Stimulated activated CD8-positive, alpha-beta memory T cell treated with anti-CD3 and anti-CD28 coated beads, Interleukin-15, amount 100 ng/mL, for 4 hours (primary cell): ENCODE data around the gene TRPM5.

Source experiments
- DNase-seq, 2 donors: peaks; one replicate each; pipeline ENCODE4 v3.0.0-alpha.2; 2020; ENCODE audit warnings: low read depth in 2 of 2

Gene TRPM5

DNA sequence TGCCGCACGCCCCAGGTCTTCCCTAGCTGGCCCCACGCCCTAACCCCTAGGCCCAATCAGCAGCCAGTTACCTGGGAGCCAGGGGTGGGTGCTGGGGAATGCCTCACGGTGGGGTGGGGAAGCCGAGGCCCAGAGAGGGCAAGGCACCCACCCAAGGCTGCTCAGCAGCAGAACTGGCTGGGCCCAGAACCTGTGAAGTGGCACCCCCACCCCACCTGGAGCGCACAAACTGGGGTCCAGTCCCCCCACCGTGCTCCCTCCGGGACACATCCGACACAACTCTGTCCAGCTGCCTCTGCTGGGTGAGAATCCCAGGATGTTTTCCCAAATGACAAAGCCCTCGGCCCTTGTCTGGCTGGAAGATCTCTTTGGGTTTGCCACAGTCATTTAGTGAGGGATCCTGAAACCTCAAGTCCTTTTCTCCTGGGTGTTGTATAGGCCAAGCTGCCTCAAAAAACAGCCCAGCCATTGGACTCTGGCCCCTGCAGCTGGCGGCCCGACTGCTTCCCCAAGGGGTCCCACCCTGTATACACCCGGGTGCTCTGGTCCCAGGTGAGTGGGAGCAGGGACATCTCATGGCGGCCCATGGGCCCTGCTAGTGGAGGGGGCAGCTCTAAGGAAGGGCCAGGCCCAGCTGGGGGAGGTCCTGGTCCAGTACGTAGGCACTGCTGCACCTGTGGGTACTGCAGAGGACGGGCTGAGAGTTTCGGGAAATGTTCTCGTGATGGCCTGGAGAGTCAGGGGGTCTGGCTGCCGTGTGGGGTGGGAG, 22.9 kb downstream of the TRPM5 start:
- no peak for DNase-seq

DNA sequence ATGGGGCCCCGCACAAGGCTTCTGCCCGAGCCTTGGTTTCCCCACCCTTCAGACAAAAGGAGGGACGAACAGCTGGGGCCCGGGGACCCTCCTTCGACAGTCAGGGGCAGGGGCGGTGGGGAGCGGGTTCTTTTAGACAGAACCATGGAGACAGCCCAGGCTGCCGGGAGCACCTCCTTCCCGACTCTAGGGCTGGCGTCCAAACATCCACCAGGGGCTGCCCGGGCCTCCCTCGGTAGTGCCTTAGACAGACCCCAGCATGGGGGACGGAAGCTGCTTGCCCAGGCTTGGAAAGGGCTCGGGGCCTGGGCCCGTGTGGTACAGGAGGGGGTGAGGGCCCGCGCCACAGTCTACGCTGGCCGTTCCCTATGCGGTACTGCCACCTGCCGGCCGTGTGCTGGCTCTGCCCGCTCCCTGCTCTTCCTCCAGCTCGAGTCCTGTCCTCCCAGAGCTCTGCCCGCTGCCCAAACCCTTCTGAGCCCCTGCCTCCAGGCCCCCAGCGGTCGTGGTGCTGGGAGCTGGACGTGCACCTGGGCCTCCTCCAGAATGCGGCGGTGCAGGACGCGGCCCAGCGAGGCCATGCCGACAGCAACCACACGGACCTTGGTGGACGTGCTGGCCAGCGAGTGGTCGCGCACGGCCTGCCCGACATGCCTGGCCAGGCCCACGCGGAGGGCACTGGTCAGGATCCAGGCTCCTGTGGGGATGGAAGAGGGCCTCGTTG, 23.6 kb downstream of the TRPM5 start:
- DNase-seq = peak in 1 of 2 donors; percentile 32

DNA sequence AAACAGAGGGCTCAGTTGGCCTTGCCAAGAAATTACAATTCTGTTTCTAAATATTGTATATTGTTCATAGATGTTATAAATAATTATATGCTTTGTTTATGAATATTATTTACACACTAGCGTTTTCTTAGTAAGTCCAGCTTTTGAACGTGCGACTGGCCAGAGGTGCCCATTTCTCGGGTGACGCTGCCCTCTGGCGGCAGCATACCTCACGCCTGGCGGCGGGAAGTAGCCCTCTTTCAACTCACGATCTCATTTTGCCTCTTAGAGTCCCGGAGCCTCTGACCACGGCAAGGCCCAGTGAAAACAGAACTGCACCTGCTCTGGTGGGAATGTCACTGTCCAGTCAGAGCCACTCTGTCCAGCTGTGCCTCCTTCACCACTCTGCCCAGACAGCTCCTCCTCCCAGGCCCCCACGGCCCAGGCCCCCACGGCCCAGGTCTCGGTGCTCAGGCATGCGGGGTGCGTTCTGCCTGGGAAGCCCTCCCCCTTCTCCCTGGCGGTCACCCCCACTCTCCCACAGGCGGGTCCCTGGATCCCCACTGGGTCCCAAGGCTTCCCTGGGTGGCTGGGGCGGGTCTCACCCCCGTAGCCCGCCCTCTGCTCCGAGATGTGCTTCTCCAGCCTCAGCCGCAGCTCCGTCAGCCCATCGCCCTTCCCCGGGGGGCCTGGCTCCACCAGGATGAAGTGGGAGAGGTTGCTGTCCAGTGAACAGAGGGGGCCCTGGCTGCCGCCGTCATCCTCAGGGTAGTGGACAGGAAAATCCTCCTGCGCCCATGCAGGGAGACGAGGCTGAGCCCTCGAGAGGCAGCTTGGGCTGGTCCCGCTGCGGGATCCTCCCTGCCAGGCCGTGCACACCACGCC, 24.4 kb downstream of the TRPM5 start:
- no peak for DNase-seq

GRCh38 chr11:2418693-2419360, 25.5 kb downstream of the TRPM5 start:
- DNase-seq = no peak

GRCh38 chr11:2417856-2418692, 26.2 kb downstream of the TRPM5 start:
- DNase-seq = no peak

- DNase-seq = no peak
Observed at GRCh38 chr11:2416765-2417164, 27.5 kb downstream of the TRPM5 start.

GRCh38 chr11:2415601-2416380, 28.5 kb downstream of the TRPM5 start:
- no peak for DNase-seq

DNA sequence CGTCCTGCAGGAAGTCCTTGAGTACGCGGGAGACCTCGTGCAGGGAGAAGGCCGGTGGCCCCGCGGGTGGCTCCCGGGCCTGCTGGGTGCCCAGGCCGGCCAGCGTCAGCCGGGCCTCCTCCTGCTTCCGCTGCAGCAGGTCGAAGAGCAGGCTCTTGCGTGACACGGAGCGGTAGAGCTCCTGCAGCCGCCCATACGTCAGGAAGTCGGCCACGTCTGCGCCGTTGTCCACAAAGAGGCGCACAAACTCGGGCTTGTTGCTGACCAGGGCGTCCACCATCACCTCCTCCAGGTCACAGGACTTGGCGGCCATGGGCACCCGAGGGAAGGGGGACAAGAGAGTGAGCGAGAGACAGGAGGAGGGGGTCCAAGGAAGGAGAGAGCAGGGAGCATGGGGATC, 29.1 kb downstream of the TRPM5 start:
- no peak for DNase-seq

- DNase-seq = no peak
Observed at GRCh38 chr11:2414616-2415015, 29.7 kb downstream of the TRPM5 start.

- no peak for DNase-seq
Observed at GRCh38 chr11:2413742-2414579, 30.4 kb downstream of the TRPM5 start.

DNA sequence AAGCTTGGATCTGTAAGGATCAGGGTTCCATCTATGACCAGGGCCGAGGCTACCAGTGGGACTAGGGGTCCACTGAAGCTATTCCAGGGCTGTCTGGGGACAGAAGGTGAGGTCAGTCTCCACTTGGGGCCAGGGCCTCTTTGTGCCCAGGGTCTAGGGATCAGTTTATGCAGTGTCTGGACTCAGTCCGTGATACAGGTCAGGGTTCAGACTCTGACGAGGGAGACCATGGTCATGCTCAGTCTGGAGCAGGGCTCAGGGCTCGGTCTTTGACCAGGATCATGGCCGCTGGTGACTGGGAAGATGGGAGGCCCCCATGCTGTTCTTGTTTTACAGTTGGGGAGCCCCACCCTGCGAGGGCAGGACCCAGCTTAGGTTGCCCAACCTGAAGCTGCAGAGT, 32.0 kb downstream of the TRPM5 start:
- DNase-seq = no peak

DNA sequence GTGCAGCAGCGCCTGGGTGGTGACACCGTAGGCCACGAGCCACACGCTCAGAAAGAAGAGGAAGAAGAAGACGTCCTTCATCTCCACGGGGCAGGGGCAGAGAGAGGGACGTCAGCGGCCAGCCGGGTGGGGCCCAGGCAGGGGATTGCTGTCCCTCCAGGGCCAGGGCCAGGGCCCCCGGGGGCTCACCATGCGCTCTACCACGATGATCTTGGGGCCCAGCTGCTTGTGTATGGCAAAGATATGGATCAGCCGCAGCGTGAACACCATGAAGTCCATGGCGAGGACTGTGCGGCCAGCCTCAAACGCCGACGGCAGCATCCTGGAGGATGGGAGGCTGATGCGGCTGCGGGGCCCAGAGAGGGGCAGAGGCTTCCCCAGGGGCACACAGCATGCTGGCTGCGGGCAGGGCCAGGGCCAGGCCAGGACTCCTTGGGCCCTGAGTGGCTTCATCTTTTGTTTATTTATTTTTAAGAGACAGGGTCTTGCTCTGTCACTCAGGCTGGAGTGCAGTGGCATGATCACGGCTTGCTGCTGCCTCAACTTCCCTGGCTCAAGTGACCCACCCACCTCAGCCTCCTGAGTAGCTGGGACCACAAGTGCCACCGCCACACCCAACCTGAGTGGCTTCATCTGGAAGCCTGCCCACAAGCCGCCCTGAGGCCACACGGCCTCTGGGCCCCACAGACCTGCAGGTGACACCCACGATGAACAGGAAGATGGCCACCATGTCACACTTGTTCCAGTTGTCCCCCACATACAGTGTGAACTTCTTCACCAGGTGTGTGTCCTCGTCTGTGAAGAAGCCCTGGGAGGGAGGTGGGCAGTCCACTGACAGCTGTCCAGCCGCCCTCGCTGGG, 32.6 kb downstream of the TRPM5 start:
- no peak for DNase-seq

- DNase-seq = no peak
Observed at GRCh38 chr11:2410616-2411015, 33.7 kb downstream of the TRPM5 start.

DNA sequence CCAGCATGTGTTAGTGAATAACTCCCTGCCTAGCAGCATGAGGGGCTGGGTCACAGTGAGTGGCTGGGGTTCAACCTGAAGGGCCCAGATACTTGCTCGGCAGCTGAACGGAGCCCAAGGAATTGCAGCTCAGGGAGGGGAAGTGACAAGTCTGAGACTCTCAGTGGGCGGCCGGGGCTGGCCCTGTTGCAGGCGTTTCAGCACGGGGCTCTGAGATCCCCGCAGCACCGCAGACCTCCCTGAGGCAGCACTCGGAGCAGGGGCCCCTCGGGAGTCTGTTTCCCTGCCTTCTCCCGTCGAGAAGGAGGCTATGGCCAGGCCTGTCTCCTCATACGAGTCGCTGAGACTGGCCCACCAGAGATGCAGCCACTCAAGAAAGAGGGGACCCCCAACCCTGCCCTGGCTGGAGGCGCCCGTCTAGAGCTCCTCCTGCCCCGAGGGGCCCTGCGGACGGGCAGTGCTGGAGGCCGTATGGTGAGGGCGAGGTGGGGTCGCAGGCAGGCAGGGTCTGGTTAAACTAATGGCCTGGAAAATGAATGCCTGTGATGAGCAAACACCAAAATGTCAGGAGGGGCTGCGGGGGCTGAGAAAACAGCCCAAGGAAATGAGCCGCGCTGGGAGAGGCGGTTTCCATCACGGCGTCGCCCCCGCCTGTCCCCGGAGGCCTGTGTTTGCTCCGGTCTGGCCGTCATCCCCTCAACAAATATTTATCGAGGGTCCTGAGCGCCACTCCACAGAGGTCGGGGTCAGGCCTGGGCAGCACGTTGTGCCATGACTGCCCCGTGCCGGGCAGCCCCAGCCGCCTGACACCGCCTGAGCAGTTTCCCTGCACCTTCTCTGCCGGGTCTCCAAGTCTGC, 34.5 kb downstream of the TRPM5 start:
- DNase-seq = no peak

GRCh38 chr11:2409126-2409525, 35.2 kb downstream of the TRPM5 start:
- DNase-seq = no peak

DNA sequence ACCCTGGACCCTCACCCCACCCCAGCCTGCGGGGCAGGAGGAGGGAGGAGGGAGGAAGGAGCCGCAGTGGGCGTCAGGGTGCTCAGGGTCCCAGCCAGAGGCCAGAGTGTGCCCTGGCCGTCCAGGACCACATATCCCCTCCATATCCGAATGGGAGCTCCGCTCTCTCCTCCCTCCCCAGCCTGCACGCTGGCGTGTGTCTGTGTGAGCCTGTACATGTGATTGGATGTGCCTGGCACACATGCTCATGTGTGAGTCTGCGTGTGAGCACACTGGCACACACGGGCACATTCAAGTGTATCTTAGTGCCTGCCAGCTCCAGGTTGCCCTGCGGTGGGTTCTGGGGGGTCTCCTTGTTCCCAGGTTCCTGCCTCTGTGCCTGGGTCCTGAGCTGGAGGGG, 35.6 kb downstream of the TRPM5 start:
- DNase-seq = no peak

GRCh38 chr11:2406878-2407410, 37.4 kb downstream of the TRPM5 start:
- DNase-seq = no peak
